Lung (tissue), 12 donors: Measurements from ENCODE around the gene MED12L. TPM values are rescaled to one million over a fixed set of nuclear protein-coding genes. Genes with fewer than 3 reads are reported as not detected.

Experiments
- ATAC-seq: fragments of 200-7000 bp; cut with Tn5 transposase; one replicate; pipeline ENCODE4 v1.9.1; 2020; ENCODE audit warnings: moderate number of reproducible peaks; ENCODE audit not compliant: insufficient read depth, low FRiP score
- DNase-seq, 3 donors: peaks; one replicate each; pipeline ENCODE4 v3.0.0-alpha.2; 2013 to 2017
- H3K27ac ChIP-seq, 2 donors: one replicate each; pipeline ENCODE4 v1.5.1; 2013; ENCODE audit warnings: mild to moderate bottlenecking in 2 of 2, moderate library complexity in 2 of 2, control low read depth in 1 of 2, inconsistent platforms in 1 of 2, low read depth in 1 of 2, low read length in 1 of 2
- H3K27me3 ChIP-seq, 3 donors: one replicate each; pipeline ENCODE4 v1.5.1; 2013; ENCODE audit warnings: low read length in 2 of 3; ENCODE audit not compliant: control insufficient read depth in 3 of 3, insufficient read depth in 3 of 3
- H3K36me3 ChIP-seq, 4 donors: one replicate each; pipeline ENCODE4 v1.5.1; 2013; ENCODE audit warnings: low read length in 4 of 4, mild to moderate bottlenecking in 1 of 4, moderate library complexity in 1 of 4; ENCODE audit not compliant: control insufficient read depth in 4 of 4, insufficient read depth in 4 of 4
- H3K4me1 ChIP-seq, 5 donors: one replicate each; pipeline ENCODE4 v1.5.1; 2013; ENCODE audit warnings: low read length in 5 of 5, mild to moderate bottlenecking in 2 of 5, moderate library complexity in 1 of 5; ENCODE audit not compliant: control insufficient read depth in 5 of 5, insufficient read depth in 5 of 5
- H3K4me3 ChIP-seq: one replicate; pipeline ENCODE4 v1.5.1; 2013; ENCODE audit warnings: mild to moderate bottlenecking, control low read depth, moderate library complexity
- H3K9ac ChIP-seq, 2 donors: one replicate each; pipeline ENCODE4 v1.5.1; 2013; ENCODE audit warnings: low read length in 2 of 2, control low read depth in 1 of 2; ENCODE audit not compliant: insufficient read depth in 1 of 2
- H3K9me3 ChIP-seq, 4 donors: one replicate each; pipeline ENCODE4 v1.5.1; 2013; ENCODE audit warnings: low read length in 3 of 4, mild to moderate bottlenecking in 1 of 4, moderate library complexity in 1 of 4; ENCODE audit not compliant: control insufficient read depth in 4 of 4, insufficient read depth in 3 of 4
- WGBS, 2 donors: extraction: QIAGEN DNeasy Blood & Tissue Kit; methylation state at CpG; one replicate each; pipeline ENCODE4 v1.1.7; 2013; 5-methylcytosine and 5-hydroxymethylcytosine counted together
- polyA plus RNA-seq, 2 donors: library from polyadenylated mRNA; stranded (reverse); fragments of 200-250 nt; gene quantifications; one replicate each; pipeline ENCODE4 v1.2.1, GENCODE V29; 2013
- total RNA-seq, 2 donors: library from RNA; depleted of rRNA in 1 of 2; stranded (reverse); fragments of >200 nt in 1 of 2; gene quantifications; one replicate each; pipeline ENCODE4 v1.2.1, GENCODE V29; 2014 to 2021
- TF ChIP-seq, protein P1 (sequence below): IDR thresholded peaks from 2 replicates; pipeline ENCODE4 v1.5.1; 2012; ENCODE audit warnings: mild to moderate bottlenecking; ENCODE audit errors: control extremely low read depth, extremely low read depth
- donor health status: control.
- donor health status: control.
- donor health status: Bipolar disorder and iron deficiency.
- donor health status: healthy.
- donor health status: DM: yes; HTN: yes; CAD: no.

The MED12L gene
- total and polyA plus RNA-seq, 4 donors = 0.02 to 0.82 (median 0.30) TPM

DNA sequence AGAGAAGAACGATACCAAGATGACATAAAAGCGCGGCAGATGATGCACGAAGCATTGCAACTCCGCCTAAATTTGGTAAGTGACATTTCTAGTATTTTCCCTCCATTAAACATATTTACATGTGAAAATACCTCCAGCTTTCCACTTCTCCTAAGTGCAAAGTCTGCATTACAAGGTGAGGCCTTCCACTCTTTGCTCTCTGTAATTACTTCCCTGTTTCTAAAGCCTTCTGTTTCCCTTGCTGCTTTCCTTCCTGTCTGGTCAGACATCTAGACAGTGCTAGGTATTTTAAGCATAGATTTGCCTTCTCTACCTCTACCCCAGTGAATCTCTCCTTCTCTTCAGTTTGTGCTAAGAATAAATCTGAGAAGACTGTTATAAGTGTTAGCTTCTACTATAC lies 297.2 kb downstream of the MED12L start:
- DNase-seq = no peak
- 74 to 86% methylated on average over 5 of the region's 5 CpGs for WGBS, 2 donors
- no peak for ATAC-seq
- Histone ChIP-seq H3K27me3 (no peaks in the 10 kb centered on the region), H3K4me3 (no peak overlapping the region), H3K4me1 (peaks cover 0 to 3% (median 0%) of the 10 kb centered on the region in 5 donors), H3K9ac (no peak overlapping the region), H3K36me3 (no peaks in the 10 kb centered on the region), H3K9me3 (no peaks in the 10 kb centered on the region), H3K27ac (no peak overlapping the region)
- TF ChIP-seq, protein P1, sequence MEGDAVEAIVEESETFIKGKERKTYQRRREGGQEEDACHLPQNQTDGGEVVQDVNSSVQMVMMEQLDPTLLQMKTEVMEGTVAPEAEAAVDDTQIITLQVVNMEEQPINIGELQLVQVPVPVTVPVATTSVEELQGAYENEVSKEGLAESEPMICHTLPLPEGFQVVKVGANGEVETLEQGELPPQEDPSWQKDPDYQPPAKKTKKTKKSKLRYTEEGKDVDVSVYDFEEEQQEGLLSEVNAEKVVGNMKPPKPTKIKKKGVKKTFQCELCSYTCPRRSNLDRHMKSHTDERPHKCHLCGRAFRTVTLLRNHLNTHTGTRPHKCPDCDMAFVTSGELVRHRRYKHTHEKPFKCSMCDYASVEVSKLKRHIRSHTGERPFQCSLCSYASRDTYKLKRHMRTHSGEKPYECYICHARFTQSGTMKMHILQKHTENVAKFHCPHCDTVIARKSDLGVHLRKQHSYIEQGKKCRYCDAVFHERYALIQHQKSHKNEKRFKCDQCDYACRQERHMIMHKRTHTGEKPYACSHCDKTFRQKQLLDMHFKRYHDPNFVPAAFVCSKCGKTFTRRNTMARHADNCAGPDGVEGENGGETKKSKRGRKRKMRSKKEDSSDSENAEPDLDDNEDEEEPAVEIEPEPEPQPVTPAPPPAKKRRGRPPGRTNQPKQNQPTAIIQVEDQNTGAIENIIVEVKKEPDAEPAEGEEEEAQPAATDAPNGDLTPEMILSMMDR = no peak

DNA sequence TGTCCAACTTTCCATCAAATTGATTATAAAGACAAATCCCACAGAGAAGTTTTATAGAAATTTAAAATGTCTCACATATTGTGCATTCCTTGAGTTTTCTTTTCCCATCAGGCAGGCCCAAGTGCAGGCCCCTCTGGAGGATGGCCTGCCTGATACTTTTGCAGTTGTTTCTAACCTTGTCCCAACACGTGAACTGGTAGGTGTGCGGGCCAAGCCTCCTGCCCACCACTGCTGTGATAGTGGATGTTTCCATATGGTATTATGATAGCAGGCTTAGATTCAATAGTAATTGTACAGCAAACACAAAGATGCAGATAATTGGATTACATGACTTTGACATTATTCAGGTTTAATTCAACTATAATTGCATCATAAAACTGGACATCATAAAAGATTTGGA lies 297.6 kb downstream of the MED12L start:
- DNase-seq (no peak), ATAC-seq (no peak)
- WGBS, 2 donors = 53 to 92% methylated on average over 2 of the region's 2 CpGs
- no peak overlapping the region for H3K4me3 ChIP-seq
- no peaks in the 10 kb centered on the region for H3K36me3 ChIP-seq
- H3K9me3 ChIP-seq = no peaks in the 10 kb centered on the region
- H3K4me1 ChIP-seq = peaks cover 0 to 3% (median 0%) of the 10 kb centered on the region in 5 donors
- H3K27me3 ChIP-seq = no peaks in the 10 kb centered on the region
- H3K27ac ChIP-seq = no peak overlapping the region
- H3K9ac ChIP-seq = no peak overlapping the region
- TF ChIP-seq, protein P1 = no peak

DNA sequence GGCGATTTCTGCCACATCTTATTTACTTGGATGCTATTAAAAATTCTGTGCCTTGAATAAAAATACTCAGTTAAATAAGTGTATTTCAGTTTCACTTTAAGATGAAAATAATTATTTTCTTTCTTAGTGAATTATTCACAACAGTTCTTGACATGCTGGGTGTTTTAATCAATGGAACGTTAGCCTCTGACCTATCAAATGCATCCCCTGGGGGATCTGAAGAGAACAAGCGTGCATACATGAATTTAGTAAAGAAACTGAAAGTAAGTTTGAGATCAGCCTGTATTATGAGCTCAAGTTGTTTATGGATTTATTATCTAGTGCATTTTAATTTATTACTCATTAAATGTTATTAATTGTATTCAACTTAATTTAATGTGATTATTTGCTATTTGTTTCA lies 298.5 kb downstream of the MED12L start:
- H3K9me3 ChIP-seq = no peaks in the 10 kb centered on the region
- H3K9ac ChIP-seq = peak overlapping the region in 1 of 2 donors; percentile 44
- TF ChIP-seq, protein P1 = no peak
- WGBS, 2 donors = 50 to 57% methylated on average over 3 of the region's 3 CpGs
- no peaks in the 10 kb centered on the region for H3K36me3 ChIP-seq
- H3K4me1 ChIP-seq = peaks cover 0 to 3% (median 0%) of the 10 kb centered on the region in 5 donors
- ATAC-seq = no peak
- no peak overlapping the region for H3K4me3 ChIP-seq
- DNase-seq = peak in 2 of 3 donors; percentile 26 to 42
- no peaks in the 10 kb centered on the region for H3K27me3 ChIP-seq
- no peak overlapping the region for H3K27ac ChIP-seq

DNA sequence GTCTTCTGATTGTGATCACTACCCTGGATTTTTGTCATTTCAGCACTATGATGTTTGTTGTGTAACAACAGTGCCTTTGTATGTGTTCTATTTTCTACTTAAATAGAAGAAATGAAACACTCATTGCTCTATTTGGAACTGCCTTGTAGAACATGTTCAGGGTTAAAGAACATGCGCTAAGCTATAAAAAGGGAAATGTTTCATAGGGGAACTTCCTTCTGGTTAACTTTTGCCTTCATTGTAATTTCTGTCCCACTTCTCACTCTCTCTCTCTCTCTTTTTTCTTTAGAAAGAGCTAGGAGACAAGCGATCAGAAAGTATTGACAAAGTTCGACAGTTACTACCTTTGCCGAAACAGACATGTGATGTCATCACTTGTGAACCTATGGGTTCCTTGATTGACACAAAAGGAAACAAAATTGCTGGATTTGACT lies 299.3 kb downstream of the MED12L start, which contains the start of gene P2RY12:
TSS of gene P2RY12 (minus strand) at position 13 of the 434 bp plus-strand sequence. CDS start 45,908 bp downstream, outside the sequence.
- DNase-seq = peak in 2 of 3 donors; percentile 13 to 43
- no peaks in the 10 kb centered on the region for H3K27me3 ChIP-seq
- no peak within 1 kb of the TSS for H3K4me3 ChIP-seq
- TF ChIP-seq, protein P1 = no peak
- peaks cover 0 to 3% (median 0%) of the 10 kb centered on the region in 5 donors for H3K4me1 ChIP-seq
- peak within 1 kb of the TSS in 1 of 2 donors; percentile 44 for H3K9ac ChIP-seq
- peak; percentile 51 for ATAC-seq
- WGBS, 2 donors = 32 to 72% methylated on average over 4 of the region's 4 CpGs
- no peak within 1 kb of the TSS for H3K27ac ChIP-seq
- H3K9me3 ChIP-seq = no peaks in the 10 kb centered on the region
- H3K36me3 ChIP-seq = no peaks in the 10 kb centered on the region
